ENCODE data around the gene ADAMTSL2.

The ADAMTSL2 gene

DNA sequence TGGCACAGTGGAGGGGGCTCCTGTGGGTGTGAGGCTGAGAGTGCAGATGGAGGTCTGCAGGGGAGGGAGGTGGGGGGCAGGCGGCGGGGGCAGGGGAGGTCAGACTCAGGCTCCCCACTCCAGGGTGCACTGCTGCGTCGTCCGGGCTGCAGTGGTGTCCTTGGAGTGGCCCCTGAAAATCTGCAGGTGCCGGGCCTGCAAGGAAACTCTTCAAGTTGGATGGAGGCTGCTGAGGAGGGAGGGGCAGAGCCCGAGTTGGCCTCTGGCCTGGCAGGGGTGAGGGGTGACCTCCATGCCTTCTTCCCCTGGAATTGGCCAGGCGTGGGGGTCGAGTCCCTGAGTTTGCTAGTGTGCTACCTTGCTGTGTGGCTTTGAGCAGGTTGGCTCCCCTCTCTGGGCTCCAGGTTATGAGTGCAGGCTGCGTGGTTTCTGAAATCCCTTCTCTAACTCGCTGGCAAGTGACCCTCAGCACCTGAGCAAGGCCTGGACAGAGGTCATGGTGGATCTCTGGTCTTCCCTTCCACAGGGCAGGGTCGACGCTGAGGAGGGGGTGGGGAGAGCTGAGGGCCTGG lies 888 bp downstream of the ADAMTSL2 start:
- DNase-seq (ENCODE audit: low read depth), result no peak

- no peak for DNase-seq (ENCODE audit: low read depth)
These were observed 1.6 kb downstream of the ADAMTSL2 start for GRCh38 chr9:133536080-133536479.

DNA sequence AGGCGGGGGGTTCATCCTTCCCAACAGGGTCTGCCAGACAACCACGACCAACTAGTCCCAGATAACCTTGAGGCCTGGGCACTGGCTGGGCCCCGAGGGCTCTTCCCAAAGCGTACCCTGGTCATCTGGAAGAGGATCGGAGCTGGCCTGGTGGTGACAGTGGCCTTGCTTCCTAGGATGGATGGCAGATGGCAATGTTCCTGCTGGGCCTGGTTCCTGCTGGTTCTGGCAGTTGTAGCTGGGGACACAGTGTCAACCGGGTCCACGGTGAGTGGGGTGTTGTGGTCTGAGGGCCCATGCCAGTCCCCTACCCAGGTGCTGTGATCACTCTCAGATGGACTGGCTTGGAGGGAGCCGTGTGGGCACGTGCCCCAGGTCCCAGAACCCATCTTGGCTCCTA lies 2.0 kb downstream of the ADAMTSL2 start:
- no peak for DNase-seq (ENCODE audit: low read depth)

DNA sequence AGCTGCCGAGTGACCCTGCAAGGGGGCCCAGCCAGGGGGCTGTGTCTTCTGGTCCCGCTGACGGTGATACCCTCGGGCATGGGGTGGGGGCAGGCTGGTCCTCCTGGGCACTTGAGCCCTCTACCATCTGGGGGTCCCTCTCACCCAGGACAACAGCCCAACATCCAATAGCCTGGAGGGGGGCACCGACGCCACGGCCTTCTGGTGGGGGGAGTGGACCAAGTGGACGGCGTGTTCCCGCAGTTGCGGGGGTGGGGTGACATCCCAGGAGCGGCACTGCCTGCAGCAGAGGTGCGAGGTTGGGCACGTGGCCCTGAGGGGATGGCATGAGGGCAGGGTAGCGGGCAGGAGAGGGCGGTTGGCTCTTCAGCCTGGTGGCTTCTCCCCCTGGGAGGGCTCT lies 2.8 kb downstream of the ADAMTSL2 start:
- DNase-seq (ENCODE audit: low read depth), result no peak

- DNase-seq (ENCODE audit: low read depth), result no peak
These were observed 3.7 kb downstream of the ADAMTSL2 start for GRCh38 chr9:133538176-133538575.

DNA sequence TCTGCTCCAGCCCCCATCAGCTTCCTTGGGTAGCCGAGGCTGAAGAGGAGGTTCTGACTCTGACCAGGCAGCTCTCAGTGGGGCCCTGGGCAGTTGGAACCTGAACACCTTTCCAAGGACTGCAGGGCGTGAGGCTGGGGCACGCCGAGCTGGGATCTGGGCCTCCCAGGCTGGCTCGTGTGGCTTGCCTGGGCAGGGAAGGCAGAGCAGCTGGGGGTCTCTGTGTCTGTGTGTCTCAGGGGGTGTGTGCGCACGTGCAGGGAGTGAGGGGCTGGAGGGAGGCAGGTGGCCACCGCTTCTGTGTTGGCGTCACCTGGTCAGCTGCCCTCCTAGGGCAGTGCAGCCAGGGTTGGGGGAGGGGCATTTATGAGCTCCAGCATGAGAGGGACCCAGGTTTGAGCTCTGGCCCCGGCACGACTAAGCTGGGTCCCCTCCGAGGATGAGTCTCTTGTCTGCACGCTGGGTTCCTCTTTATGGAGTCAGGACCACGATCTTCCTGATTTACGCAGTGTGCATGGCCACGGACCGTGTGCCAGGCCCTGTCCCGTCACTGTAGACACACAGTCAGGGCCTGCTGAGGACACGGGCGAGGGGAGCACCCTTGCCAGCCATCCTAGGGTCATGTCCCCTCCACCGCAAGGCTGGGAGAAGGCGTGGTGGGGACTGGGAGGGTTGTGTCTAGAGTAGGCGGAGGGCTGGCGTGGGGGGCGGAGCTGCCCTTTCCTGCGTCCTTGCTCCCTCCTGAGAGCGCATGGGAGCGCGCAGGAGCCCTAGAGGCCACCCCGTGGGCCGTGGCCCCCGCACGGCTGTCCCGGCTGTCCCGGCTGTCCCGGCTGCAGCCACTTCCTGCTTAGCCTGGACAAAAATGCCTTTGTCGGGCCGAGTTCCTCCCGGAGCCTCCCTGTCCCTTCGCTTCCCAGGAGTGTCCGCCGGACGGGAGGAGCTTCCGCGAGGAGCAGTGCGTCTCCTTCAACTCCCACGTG lies 4.6 kb downstream of the ADAMTSL2 start:
- DNase-seq (ENCODE audit: low read depth), result no peak

- no peak for DNase-seq (ENCODE audit: low read depth)
These were observed 5.6 kb downstream of the ADAMTSL2 start for GRCh38 chr9:133539991-133540697.

- no peak for DNase-seq (ENCODE audit: low read depth)
These were observed 6.2 kb downstream of the ADAMTSL2 start for GRCh38 chr9:133540698-133541025.

GRCh38 chr9:133542002-133542401 lies 7.5 kb downstream of the ADAMTSL2 start:
- DNase-seq (ENCODE audit: low read depth), result no peak

DNA sequence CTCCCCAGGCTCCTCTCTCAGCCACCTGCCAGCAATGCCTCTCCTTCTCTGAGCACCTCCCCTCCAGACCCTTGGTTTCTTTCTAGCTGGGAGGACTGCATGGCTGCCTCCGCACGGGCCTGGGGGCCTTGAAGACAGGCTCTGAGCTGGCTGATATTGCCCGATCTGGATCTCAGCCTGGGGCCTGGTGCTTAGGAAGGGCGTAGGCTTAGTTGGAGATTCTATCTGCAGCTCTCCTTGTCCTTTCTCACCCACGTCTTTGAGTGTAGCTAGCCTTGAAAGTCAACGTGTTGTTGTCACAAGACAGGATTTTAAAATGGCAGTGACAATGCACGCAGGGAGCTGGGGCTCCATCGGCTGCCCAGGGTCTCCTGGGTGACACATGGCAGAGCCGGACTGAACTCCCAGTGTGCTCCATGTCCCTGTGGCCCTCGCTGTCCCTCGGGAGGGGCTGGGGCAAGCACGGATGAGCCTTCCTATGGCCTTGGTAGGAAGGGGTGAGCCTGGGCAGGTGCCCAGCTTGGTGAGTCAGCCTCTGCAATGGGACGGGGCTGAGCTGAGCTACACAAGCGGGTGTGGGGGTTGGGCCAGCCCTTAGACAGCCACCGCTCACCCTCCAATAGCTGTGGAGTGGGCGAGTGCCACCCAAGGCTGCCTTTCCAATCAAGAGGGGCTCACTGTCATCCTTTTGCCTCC lies 9.4 kb downstream of the ADAMTSL2 start:
- no peak for DNase-seq (ENCODE audit: low read depth)

GRCh38 chr9:133545494-133546286 lies 11.2 kb downstream of the ADAMTSL2 start:
- no peak for DNase-seq (ENCODE audit: low read depth)

DNA sequence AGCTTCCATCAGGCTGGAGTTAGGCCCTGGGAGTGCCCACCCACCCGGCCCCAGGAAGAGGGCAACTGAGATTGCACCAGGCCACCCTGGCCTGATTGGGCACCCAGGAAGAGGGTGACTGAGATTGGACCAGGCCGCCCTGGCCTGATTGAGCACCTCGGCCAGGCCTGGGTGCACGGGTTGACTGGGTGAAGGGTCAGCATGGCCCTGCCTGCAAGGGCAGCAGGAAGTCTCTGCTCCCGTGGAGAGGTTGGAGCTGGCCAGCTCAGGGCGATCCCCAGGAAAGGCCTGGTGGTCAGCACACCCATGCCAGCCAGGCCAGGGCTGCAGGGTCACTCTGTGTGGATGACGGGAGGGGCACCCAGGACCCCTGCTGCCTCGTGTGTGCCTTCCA lies 11.8 kb downstream of the ADAMTSL2 start:
- no peak for DNase-seq (ENCODE audit: low read depth)

- DNase-seq (ENCODE audit: low read depth), result no peak
These were observed 12.6 kb downstream of the ADAMTSL2 start for GRCh38 chr9:133547116-133547515.

DNA sequence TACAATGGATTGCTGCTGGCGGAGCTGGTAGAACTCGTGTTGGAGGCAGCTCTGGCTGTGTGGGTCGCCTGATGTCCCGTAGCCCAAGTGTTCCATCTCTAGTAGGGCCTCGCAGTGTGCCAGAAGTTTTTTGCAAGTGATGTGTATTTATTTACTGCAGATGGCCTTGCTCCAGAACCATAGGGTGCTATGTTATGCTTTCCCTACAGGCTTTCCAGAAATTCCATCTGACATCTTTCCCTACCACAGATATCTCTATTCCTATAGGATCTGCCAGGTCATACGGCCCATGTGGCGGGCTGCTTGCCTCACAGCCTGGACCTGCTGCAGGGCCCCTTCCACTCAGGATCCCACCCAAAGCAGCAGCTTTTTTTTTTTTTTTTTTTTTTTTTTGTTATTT lies 16.9 kb downstream of the ADAMTSL2 start:
- DNase-seq (ENCODE audit: low read depth), result no peak

DNA sequence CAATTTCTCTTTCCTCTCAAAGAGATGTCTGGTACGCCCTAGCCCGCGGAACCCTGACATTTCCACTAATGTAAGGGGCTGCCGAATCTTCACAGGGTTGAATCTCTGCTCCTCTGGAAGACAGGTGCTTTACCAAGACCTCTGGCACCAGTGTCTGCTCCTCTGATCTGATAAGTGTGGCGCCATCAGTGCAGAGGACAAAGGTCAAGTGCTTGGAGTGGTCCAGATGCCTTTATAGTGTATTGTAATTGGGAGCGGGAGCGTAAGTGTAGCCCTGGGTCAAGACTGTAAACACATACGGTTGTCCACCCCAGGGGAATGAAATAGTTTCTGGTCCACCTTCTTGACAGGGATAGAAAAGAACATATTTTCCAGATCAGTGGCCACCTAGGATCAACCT lies 17.7 kb downstream of the ADAMTSL2 start:
- no peak for DNase-seq (ENCODE audit: low read depth)

GRCh38 chr9:133553123-133553522 lies 18.6 kb downstream of the ADAMTSL2 start:
- DNase-seq (ENCODE audit: low read depth), result no peak

GRCh38 chr9:133553973-133554713 lies 19.6 kb downstream of the ADAMTSL2 start:
- no peak for DNase-seq (ENCODE audit: low read depth)

GRCh38 chr9:133554729-133555128 lies 20.2 kb downstream of the ADAMTSL2 start:
- DNase-seq (ENCODE audit: low read depth), result no peak

DNA sequence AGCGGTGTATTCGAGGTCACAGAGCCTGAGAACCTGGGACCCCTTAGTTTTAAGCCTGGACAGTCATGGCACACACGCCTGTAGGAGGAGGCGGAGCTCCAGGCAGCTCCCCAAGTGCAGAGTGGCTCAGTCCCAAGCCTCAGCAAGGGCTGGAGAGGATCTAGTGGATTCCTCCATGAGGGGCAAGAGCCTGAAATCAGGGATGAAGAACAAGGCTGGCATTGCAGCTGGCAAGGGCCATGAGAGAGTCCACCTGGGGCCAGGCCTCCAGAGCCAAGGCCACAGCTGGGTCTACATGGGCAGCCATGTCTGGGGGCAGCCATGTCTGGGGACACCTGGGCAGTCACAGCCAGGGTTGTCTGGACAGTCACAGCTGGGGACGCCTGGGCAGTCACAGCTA lies 21.9 kb downstream of the ADAMTSL2 start:
- no peak for DNase-seq (ENCODE audit: low read depth)

DNA sequence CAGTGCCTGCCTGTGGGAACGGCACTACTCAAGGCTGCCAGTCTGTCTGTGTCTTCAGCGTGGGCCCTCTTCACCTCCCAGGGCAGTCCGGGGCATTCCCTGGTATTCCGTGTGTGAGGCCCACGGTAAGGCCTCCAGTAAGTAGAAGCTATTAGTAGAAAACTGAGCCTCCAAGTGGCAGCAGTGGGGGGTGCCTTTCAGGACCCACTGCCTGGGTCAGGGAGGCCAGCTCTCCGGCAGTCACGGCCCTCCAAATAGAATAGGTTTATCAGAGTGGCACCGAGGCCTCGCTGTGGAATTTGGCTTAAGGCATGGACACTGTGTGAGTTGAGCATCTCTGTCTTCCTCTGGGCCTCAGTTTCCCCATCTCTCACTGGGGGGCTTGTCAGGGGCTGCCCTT lies 23.1 kb downstream of the ADAMTSL2 start:
- DNase-seq (ENCODE audit: low read depth), result no peak
